RPMI8226 (cell line): ENCODE measurements around the gene GATAD1.
"Not testable (repeated sequence)": the region's sequence is repeated elsewhere in the genome, so short reads cannot be mapped to it uniquely, and the experiment has no call there.

ENCODE experiments used
- DNase-seq: peaks from one replicate; pipeline ENCODE4 v3.0.0-alpha.2; 2015

The GATAD1 gene, protein sequence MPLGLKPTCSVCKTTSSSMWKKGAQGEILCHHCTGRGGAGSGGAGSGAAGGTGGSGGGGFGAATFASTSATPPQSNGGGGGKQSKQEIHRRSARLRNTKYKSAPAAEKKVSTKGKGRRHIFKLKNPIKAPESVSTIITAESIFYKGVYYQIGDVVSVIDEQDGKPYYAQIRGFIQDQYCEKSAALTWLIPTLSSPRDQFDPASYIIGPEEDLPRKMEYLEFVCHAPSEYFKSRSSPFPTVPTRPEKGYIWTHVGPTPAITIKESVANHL

DNA sequence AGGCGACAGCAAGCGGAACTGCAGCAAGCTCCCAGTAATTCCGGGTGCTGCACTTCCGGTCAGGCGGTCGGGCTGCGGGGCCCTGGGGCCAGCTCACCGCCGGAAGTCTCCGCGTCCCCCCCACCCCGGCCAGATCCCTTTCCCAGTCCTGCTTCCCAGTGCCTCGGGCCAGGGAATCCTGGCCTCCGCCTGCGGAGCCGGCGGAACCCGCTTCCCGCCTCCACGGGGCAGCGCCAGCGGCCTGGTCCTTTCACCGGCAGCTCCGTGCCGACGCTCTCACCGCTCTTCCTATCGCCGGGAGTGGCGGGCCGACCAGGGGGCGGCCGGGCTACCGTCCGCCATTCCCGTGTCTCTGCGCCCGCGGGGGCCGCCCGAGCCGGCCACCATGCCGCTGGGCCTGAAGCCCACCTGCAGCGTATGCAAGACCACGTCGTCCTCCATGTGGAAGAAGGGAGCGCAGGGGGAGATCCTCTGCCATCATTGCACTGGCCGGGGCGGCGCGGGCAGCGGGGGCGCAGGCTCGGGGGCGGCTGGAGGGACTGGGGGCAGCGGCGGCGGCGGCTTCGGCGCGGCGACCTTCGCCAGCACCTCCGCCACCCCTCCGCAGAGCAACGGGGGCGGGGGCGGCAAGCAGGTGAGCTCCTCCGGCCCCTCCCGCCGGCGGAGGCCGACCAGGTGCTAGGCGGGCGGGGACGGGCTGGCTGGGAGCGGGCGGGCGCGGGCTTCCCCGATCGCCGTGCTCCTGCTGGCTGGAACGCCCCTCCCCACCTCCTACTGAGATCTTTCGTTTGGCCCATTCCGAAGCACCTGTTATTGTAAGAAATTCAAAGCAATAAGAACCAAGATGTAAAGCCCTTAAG is at the start of gene GATAD1:
TSS of gene GATAD1 (plus strand) at position 138 of the 860 bp plus-strand sequence. CDS start at position 386, 248 bp downstream.
- DNase-seq: peak; percentile 94

DNA sequence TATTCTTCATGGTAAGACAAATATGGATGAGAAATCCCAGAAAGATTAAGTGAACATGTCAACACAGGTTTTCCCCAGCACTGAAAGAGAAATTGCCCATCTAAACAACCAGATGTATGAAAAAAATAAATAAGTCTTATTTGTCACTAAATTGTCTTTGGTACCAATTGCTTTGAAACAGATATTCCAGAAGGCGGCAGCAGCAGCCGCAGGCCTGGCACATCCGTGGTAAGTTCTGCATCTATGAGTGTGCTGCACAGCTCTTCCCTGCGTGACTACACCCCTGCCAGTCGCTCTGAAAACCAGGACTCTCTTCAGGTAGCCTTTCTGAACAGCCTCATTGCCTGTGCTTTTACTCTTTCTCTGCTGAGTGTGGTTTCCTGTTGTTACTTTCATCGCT is 49.7 kb upstream of the GATAD1 start:
- DNase-seq: no peak

DNA sequence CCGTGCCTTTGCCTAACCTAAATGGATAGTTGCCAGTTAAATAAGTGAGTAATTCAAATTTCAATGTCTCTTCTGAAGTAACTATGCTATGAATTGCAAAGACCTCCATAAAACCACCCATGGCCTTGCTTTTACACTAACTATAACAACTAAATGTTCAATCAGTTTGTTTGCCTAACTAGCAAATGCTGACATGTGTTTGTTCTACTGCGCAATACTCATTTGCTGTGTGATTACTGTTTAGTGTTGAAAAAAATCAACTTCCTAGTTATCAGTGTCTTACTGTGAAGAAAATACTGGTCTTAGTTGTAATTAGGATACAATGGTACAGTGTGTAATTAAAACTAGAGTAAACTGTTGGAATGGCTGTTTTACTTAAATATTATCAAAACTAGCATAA is 47.3 kb upstream of the GATAD1 start:
- DNase-seq: no peak

DNA sequence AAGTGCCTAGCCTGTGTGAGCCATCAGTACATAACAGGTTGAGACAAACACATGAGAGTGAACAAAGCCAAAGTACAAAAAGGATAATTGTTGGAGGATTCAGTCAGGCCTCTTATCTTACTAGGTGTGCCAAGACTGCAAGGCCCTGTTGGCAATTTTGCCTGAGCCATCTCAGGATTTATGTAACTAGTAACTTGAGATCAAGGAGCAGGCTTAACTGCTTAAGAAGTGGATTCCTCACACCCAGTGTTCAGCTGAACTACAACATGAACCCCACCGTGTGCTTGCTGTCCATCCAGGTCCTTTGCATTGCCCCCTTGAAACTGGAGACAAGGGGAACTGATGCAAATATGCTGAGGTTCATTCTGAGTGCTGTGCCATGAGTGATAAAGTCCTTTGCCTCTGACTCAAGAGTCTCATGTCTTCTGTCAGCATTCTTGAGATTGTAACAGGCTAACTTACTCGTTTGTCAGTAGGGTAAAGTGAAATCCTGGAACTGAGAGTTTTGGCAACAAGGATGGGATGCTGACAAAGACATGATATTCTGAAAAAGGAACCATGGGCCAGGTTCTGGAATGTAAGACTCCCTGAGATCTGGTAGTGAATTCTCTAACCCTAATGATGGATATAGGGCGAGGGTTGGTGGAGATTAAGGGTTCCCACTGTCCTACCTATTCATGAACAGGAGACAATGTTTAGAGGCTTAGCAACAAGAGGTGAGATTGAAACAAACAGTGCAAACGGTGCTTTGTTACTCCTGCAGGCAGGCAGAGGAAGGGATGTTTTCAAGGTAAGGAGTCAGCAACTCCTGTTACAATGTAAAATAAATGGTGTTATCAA is 44.1 kb upstream of the GATAD1 start:
- no peak for DNase-seq

DNA sequence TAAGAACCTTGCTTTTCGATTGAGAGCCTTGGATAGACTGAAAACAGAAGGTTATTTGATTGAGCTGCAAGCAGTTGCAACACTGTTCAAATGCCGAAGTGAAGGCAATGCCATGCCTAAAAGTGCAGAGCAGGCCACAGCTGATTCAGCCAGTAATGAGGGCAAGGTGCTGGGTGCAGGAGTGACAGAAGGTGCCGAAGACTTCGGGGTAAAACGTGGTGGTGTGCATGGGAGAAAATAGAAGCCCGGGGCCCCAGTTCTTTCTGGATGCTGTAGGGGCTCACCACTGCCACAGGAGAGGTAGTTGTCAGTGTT is 43.6 kb upstream of the GATAD1 start:
- DNase-seq: no peak

DNA sequence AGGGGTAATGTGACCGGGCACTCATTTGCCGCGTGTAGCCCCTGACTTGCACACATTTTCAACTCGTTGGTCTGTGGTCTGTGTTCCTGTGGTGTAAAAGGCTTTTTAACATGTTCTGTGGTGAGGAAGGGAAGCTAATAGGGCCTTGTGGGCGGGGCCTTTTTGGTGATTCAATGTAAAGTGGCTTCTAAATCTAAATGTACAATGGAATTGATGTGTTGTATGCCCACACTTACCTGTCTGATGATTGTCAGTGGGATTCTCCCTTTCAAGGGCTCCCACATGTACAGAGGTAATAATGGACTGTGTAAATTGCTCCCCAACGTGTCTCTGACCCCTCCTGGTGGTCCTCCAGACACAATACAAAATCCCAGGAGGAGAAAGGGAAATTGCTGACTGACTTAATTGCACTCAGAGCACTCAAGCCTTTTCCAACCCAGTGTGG is 43.1 kb upstream of the GATAD1 start:
- DNase-seq: no peak

DNA sequence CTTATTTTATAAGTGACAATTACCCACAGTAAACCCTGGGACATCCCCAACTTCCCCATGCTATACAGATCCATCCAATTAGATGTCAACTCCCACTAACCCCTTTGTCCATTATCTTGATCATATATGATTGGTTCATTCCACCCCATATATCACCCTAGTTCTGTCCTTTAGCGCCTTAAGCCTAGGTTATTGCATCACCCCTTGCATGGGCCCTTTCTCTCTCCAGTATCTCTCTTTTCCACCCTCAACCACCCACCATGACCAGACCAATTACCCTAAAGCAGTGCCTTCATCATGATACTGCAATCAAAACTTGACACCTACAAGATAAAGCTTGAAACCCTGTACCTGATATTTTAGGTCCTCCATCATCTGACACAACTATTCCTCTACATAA is 37.9 kb upstream of the GATAD1 start:
- no peak for DNase-seq

DNA sequence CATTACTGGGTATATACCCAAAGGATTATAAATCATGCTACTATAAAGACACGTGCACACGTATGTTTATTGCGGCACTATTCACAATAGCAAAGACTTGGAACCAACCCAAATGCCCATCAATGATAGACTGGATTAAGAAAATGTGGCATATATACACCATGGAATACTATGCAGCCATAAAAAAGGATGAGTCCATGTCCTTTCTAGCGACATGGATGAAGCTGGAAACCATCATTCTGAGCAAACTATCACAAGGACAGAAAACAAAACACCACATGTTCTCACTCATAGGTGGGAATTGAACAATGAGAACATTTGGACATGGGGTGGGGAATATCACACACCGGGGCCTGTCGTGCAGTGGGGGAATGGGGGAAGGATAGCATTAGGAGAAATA is 37.1 kb upstream of the GATAD1 start:
- not testable (repeated sequence) for DNase-seq

DNA sequence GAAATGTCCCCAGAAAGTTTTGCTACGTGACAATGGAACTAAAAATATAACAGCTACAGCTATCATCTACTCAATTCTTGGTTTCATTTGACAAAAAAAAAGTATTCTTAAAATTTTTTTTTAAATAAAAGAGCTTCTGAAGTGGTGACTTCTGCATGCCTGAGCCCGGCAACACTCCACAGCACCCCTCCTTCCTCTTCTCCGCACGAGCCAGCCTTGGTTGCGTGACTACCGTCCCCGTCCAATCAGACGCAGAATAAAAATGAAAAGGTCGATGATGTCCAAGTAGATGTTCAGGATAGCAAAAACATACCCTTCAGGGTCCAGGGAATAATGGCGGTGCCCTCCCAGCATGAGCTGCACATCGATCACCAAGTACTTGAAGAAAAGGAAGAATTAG is 34.5 kb upstream of the GATAD1 start:
- DNase-seq: no peak

DNA sequence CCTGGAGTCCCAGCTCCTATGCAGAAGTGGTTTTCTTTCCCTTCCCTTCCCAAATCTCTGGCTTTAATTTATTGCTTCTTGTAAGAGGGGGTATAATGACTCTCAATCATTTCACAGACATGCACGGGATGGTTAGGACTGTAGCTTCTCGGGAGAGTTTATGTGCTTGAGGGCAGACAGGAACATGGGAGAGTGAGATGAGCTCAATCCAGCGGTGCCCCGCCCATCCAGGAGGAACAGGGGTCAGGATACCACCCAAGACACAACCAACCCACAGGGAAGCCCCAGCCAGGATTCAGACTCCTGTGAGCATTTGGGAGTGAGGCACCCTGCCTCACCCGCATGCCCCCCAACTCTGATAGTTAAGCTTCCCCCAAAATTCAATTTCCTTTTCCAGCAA is 33.7 kb upstream of the GATAD1 start:
- DNase-seq: no peak

DNA sequence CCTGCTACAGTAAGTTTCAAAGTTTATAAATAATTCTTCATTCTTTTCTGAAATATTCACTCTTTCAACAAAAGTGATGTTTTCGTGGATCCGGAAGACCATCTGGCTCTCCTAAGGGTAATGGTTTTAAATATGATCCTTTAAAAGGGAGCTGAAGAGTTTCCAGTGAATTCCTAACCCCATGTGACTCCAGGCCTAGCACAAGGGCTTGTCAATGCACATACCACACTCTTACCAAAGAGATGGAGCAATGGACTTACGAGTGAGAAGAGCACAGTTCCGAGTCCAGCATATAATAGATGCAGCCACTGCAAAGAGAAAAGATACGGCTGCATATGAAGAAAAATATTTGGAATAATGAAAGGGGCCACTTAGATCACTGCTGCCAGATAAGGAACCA is 32.1 kb upstream of the GATAD1 start:
- no peak for DNase-seq

DNA sequence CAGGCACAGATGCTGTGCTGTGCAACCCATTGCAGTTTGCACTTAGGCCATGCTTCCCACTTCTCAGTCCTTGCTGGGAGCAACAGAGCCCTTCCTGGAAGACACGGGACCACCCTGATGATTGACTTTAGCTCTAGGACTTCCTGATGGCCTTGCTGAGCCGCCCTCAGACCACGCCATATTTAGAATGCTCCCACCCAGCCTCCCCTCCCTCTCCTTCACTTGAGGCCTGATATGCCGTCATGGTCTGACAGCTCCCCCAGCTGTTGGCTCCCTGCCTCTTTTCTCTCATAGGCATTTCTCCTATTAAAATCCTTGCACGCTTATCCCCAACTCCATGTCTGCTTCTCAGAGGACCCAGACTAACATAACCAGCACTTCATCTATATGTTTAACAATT is 29.4 kb upstream of the GATAD1 start:
- no peak for DNase-seq

DNA sequence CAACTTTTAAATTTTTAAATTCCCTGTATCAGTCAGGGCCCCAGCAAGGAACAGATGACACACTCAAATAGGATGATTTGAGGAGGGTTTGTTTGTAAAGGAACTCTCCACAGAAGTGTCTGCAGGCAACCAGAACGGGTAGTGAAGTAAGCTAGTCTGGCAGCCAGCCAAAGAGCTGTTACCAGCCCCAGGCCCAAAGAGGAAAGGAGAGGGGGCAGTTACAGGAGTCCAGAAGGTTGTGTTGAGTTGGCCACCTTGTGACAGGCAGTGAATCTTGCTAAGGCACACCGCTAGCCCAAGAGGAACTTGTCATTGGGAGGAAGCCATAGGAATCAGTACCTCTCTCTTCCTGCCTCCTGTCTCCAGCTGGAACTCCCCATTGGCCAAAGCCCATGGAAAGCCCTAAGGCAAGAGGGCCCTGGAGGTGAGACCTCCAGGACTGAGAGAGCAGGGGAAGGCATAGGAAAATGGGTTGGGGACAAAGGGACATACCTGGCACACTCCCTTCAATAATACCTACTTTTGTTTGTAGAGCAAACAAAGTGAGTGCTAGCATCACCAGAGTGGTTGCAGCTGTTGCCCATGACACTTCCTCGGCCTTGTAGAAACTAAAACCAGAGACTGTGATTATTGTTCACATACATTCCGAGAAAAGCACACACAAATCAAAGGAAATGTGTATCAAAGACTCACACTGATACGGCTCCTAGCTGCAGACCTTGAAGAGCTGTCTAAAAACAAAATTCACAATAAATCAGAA is 25.4 kb upstream of the GATAD1 start:
- peak; percentile 54 for DNase-seq

DNA sequence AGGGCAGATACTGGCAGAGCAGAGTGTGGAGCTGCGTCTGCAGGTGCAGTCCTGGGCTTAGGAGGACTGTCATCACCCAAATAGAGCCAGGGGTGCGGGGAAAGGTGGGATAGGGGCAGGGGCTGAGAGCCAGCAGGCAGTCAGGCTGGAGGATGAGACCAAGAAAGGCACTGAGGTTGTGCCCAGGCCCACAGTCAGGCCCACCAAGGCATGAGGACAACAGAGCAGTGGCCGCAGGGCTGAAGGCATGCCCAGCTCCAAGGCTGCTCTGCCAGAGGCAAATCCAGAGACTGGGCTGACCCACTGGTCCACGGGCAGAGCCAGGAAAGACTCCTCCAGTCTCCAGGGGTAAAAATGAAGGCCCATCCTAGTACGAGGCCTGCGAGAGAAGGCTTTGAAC is 24.4 kb upstream of the GATAD1 start:
- no peak for DNase-seq

DNA sequence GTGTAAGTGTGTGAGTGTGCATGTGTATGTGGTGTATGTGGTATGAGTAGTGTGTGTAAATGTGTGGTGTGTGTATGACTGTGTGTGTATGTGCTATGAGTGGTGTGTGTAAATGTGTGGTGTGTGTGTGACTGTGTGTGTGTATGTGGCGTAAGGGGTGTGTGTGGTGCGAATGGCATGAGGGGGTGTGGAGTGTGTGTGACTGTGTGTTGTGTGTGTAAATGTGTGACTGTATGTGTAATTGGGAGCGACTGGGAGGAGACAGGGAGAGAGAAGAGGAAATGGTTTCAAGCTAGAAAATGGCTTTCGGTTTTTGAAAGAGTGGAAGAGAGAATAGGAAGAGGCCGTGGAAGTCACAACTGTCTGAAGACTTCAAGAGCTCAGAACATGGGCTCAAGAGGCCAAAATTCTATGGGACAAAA is 23.6 kb upstream of the GATAD1 start:
- DNase-seq: no peak

DNA sequence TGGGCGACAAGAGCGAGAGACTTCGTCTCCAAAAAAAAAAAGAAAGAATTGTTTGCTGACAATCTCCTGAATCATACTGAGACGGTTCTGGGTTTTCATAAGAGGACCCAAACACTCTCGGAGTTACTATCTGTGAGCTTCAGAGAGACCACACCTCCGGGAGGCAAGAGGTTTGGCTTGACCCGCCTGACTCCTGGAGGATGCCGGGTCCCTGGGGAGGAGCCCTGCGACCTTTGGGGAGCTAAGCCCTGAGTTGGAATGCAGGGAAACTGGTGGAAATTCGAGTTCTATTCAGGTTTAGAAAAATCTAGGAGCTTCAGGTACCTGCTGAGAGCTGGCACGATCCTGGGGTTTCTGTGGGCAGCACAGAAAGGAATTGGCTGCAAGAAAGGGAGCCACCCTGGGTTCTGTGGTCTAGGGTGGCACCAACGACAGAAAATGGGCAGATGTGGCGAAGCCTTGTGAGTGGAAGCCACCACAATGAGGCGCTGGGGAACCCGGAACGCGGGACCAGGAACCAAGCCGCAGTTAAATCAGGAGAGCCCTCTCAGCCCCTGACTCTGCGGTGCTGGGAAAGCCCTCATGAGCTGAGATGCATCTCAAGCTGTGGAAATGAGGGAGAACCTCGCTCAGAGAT is 21.9 kb upstream of the GATAD1 start:
- DNase-seq: peak; percentile 36

DNA sequence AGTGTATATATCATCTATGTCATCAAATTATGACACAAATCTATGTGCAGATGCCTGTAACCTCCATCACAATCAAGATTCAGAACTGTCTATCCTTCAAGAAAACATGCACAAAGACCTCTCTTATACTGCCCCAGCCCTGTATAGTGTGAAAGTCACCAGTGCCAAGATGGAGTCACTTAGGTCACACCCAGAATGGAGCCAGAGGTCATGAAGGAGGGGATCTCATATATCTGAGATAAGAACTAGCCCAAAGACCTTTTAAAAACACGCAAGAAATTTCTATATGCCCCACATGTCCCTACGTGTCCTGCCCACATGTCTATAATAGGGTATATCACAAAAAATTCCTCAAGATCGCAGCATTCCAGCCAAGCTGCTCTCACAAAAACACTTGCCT is 20.1 kb upstream of the GATAD1 start:
- DNase-seq: no peak

DNA sequence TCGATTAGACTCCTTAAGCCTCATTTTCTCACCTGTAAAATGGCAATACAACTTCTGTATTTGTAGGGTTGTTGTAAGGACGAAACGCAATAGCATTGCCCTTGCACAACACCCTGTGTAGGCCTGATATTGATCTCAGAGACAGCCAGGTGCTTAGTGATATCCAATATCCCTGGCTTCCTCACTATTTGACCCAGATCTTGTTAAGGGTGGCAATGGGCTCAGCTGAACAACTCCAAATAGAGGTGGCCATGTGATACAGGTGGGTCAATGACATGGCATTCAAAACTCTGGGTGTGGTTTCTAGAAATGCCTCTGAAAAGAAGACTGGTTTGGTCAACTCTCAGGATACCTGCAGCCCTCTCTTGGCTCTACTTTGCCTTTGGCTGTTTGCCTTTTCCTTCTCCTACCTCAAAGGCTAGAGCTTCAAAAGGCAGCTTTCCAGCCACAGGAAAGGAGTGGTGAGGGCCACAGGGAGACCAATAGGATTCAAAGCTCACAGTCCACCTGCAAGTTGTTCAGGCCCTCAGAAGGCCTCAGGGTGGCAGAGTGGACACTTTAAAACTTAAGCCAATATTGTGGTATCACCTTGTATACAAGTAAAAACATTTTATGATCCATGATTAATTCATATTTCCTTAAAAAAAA is 14.9 kb upstream of the GATAD1 start:
- no peak for DNase-seq

DNA sequence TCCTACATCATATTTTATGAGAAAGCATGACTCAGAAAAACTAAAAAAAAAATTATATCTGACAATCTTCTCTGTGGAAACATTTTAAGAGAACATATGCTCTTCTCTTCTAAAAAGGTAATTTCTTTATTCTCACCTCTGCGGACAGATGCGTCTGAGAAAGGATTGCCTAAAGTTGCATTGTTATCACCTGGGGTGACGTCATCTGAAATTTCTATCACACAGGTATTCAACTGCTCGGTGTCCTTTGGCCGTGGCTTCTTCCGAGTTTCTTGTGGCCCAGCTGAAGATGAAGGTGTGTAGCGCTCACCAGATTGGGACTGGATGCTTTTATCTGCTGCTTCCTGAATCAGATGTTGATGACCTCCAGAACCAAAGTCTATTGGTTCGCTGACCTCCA is 14.3 kb upstream of the GATAD1 start:
- DNase-seq: no peak

DNA sequence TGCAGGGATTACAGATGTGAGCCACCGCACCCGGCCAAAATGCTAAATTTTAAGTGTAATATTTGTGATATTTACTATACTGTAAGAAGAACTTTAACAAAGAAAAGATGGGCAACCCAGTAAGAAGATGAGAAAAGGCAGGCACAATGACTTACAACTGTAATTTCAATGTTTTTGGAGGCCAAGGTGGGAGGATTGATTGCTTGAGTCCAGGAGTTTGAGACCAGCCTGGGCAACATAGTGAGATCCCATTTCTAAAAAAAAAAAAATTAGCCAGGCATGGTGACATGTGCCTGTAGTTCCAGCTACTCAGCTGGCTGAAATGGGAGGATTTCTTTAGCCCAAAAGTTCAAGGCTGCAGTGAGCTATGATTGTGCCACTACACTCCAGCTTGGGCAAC is 11.7 kb upstream of the GATAD1 start:
- DNase-seq: no peak

DNA sequence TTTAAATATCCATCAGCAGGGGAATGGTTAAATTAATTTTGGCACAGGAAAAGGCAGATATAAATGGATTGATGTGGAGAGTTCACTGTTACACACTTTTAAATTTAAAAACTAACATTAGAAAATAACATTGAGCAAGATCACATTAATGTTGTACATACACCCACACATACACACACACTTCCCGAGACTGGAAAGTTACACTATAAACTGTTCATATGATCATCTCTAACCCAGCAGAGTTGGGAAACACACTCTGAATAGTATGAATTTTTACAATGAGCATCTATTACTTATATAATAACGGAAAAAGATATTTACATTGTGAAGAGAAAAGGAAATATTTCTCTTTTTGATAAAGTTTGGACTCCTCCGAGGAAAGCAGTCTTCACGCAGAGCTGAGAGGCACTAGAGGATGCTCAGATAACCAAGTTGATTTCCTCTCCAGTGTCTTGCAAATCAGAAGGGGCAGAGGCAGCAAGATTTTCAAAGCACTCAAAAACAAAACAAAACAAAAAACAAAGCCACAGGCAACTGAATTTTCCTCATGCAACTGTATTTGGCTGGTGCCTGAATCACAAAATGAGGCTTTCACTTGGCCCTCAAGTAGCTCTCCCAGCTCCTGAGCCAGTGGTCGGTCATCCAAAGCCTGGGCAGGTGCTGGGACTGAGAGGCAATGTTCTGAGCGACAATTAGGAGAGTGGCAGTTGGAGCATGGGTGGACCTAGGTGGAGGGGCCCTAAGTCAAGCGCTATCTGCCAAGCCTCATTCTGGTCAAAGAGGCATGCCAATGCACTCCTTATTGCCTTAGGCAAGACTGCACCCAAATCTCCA is 10.5 kb upstream of the GATAD1 start:
- no peak for DNase-seq
